Neural crest cell (in vitro differentiated cells): ENCODE measurements around the gene PODNL1. TPM values are rescaled to one million over a fixed set of nuclear protein-coding genes. Genes with fewer than 3 reads are reported as not detected.
"Not testable (repeated sequence)": the region's sequence is repeated elsewhere in the genome, so short reads cannot be mapped to it uniquely, and the experiment has no call there.

ENCODE experiments used
- DNase-seq: peaks from one replicate; pipeline ENCODE4 v3.0.0; 2021; ENCODE audit warnings: low read depth, mixed read lengths, low spot score
- H3K27ac Mint-ChIP-seq: one replicate; pipeline ENCODE4 v1.8.0; 2021; ENCODE audit warnings: mild to moderate bottlenecking, mixed read lengths; ENCODE audit not compliant: unreplicated experiment
- H3K27me3 Mint-ChIP-seq: 2 replicates; pipeline ENCODE4 v1.8.0; 2021; ENCODE audit warnings: low read depth, mild to moderate bottlenecking, mixed read lengths
- H3K36me3 Mint-ChIP-seq: 2 replicates; pipeline ENCODE4 v1.8.0; 2021; ENCODE audit warnings: low read depth, mild to moderate bottlenecking, mixed read lengths
- H3K4me1 Mint-ChIP-seq: 2 replicates; pipeline ENCODE4 v1.8.0; 2021; ENCODE audit warnings: mixed read lengths
- H3K4me3 Mint-ChIP-seq: one replicate; pipeline ENCODE4 v1.8.0; 2021; ENCODE audit warnings: mild to moderate bottlenecking, mixed read lengths
- H3K9me3 Mint-ChIP-seq: 2 replicates; pipeline ENCODE4 v1.8.0; 2021; ENCODE audit warnings: mixed read lengths
- CTCF ChIP-seq: fragments of 200-600 bp; sonication (generic); conservative IDR thresholded peaks from 2 replicates; pipeline ENCODE4 v1.5.0; 2021; ENCODE audit warnings: antibody characterized with exemption, mild to moderate bottlenecking
- total RNA-seq: library from RNA; stranded (reverse); gene quantifications from 2 replicates; pipeline ENCODE4 v1.2.1, GENCODE V29; 2021

Gene PODNL1
- total RNA-seq, 1 donor from 2014 or later: 0.42 TPM

- peak overlapping the region; percentile 27 for H3K27ac Mint-ChIP-seq
- peaks cover 7% of the 10 kb centered on the region for H3K4me1 Mint-ChIP-seq
- peaks cover 6% of the 10 kb centered on the region for H3K36me3 Mint-ChIP-seq
- no peak for TF ChIP-seq CTCF
- H3K4me3 Mint-ChIP-seq: no peak overlapping the region
- no peak for DNase-seq
- no peaks in the 10 kb centered on the region for H3K27me3 Mint-ChIP-seq
- no peaks in the 10 kb centered on the region for H3K9me3 Mint-ChIP-seq
Observed at GRCh38 chr19:13972368-13973155, 34.3 kb upstream of the PODNL1 start.

GRCh38 chr19:13971868-13972267 is 33.7 kb upstream of the PODNL1 start:
- not testable (repeated sequence) for H3K4me1 Mint-ChIP-seq, H3K27me3 Mint-ChIP-seq, H3K9me3 Mint-ChIP-seq, H3K4me3 Mint-ChIP-seq, DNase-seq, H3K36me3 Mint-ChIP-seq, H3K27ac Mint-ChIP-seq

- DNase-seq: no peak
- Mint-ChIP-seq H3K4me3 (no peak overlapping the region), H3K27me3 (no peaks in the 10 kb centered on the region), H3K9me3 (no peaks in the 10 kb centered on the region), H3K4me1 (peaks cover 7% of the 10 kb centered on the region), H3K27ac (no peak overlapping the region), H3K36me3 (peaks cover 4% of the 10 kb centered on the region)
- TF ChIP-seq CTCF: no peak
Observed at GRCh38 chr19:13969897-13970296, 31.7 kb upstream of the PODNL1 start.

- peak overlapping the region; percentile 41 for H3K4me3 Mint-ChIP-seq
- peaks cover 2% of the 10 kb centered on the region for H3K27me3 Mint-ChIP-seq
- no peaks in the 10 kb centered on the region for H3K9me3 Mint-ChIP-seq
- DNase-seq: no peak
- peaks cover 1% of the 10 kb centered on the region for H3K4me1 Mint-ChIP-seq
- TF ChIP-seq CTCF: no peak
- H3K36me3 Mint-ChIP-seq: peaks cover 7% of the 10 kb centered on the region
- H3K27ac Mint-ChIP-seq: no peak overlapping the region
Observed at GRCh38 chr19:13968999-13969398, 30.8 kb upstream of the PODNL1 start.

- no peak overlapping the region for H3K27ac Mint-ChIP-seq
- H3K27me3 Mint-ChIP-seq: peaks cover 2% of the 10 kb centered on the region
- TF ChIP-seq CTCF: no peak
- peaks cover 7% of the 10 kb centered on the region for H3K36me3 Mint-ChIP-seq
- no peak for DNase-seq
- H3K9me3 Mint-ChIP-seq: no peaks in the 10 kb centered on the region
- H3K4me1 Mint-ChIP-seq: no peaks in the 10 kb centered on the region
- H3K4me3 Mint-ChIP-seq: no peak overlapping the region
Observed at GRCh38 chr19:13968383-13968935, 30.2 kb upstream of the PODNL1 start.

GRCh38 chr19:13967206-13967605 is 29.0 kb upstream of the PODNL1 start:
- DNase-seq, H3K9me3 Mint-ChIP-seq, H3K4me3 Mint-ChIP-seq, H3K27me3 Mint-ChIP-seq, H3K4me1 Mint-ChIP-seq, H3K36me3 Mint-ChIP-seq, H3K27ac Mint-ChIP-seq: not testable (repeated sequence)
